Astrocyte of the cerebellum (primary cell): ENCODE measurements around the gene SERPINE1.
"Not testable (repeated sequence)": the region's sequence is repeated elsewhere in the genome, so short reads cannot be mapped to it uniquely, and the experiment has no call there.

Experiments used
- DNase-seq: peaks from one replicate; pipeline ENCODE4 v3.0.0-alpha.2; 2011; ENCODE audit warnings: low read depth
- H3K4me3 ChIP-seq: 2 replicates; pipeline ENCODE4 v1.5.1; 2011; ENCODE audit warnings: mild to moderate bottlenecking, low read depth, low read length, moderate library complexity
- in situ Hi-C: cut with HindIII; loops from 2 replicates; pipeline ENCODE4 v1.10.0; 2017; ENCODE audit warnings: low sequenced_read_pairs
- TF ChIP-seq, protein P1 (sequence below): IDR thresholded peaks from 2 replicates; pipeline ENCODE4 v1.5.1; 2012; ENCODE audit warnings: low read length, low read depth, moderate library complexity, mild to moderate bottlenecking; ENCODE audit errors: missing control alignments

SERPINE1 gene

DNA sequence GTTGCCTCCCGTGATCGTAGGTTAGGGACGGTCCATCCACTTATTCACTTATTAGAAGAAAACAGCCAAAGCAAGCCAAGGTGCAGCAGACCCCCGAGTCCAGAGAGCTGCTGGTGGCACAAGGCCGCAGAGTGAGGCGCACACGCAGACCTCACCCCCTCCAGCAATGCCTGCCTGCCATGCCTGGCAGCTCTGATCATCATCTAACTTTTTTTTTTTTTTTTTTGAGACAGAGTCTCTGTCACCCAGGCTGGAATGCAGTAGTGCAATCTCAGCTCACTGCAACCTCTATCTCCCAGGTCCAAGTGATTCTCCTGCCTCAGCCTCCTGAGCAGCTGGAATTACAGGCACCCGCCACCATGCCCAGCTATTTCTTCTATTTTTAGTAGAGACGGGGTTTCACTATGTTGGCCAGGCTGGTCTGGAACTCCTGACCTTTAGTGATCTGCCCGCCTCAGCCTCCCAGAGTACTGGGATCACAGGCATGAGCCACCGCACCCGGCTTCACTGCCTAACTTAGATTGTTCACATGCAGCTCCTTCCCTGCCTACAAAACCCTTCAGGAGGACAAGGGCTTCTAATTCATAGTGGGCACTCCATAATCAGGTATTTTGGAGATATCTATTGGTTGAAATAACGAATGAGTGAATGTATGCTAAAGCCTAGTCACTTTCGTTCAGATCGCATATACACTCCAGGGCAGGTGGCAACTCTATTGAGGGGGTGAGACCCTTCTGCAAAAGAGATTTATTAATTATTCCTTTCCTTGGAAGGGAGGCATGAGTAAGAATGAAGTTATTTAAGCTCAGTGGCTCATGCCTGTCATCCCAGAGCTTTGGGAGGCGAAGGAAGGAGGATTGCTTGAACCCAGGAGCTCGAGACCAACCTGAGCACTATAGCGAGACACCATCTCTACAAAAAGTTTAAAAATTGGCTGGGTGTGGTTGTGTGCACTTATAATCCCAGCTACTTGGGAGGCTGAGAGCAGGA lies 25.8 kb upstream of the SERPINE1 start:
- no peak overlapping the region for H3K4me3 ChIP-seq
- in situ Hi-C loops, result no loop called here
- TF ChIP-seq, protein P1, sequence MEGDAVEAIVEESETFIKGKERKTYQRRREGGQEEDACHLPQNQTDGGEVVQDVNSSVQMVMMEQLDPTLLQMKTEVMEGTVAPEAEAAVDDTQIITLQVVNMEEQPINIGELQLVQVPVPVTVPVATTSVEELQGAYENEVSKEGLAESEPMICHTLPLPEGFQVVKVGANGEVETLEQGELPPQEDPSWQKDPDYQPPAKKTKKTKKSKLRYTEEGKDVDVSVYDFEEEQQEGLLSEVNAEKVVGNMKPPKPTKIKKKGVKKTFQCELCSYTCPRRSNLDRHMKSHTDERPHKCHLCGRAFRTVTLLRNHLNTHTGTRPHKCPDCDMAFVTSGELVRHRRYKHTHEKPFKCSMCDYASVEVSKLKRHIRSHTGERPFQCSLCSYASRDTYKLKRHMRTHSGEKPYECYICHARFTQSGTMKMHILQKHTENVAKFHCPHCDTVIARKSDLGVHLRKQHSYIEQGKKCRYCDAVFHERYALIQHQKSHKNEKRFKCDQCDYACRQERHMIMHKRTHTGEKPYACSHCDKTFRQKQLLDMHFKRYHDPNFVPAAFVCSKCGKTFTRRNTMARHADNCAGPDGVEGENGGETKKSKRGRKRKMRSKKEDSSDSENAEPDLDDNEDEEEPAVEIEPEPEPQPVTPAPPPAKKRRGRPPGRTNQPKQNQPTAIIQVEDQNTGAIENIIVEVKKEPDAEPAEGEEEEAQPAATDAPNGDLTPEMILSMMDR, result no peak
- no peak for DNase-seq

DNA sequence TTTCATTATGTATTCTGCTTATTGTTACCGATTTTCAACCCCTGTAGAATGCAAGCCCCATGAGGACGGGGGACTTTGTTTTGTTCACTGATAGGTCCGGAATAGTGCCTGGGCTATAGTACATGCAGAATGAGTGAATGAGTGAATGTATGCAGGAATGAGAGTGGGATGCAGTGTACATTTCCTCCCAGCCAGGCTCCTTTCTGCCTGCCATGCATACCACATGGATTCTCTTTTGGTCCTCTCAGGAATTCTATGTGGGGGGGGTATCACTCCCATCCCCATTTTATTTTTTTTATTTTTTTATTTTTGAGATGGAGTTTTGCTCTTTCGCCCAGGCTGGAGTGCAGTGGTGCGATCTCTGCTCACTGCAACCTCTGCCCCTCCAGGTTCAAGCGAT lies 24.9 kb upstream of the SERPINE1 start:
- DNase-seq, result no peak
- no peak overlapping the region for H3K4me3 ChIP-seq
- TF ChIP-seq, protein P1, result no peak
- in situ Hi-C loops, result no loop called here

DNA sequence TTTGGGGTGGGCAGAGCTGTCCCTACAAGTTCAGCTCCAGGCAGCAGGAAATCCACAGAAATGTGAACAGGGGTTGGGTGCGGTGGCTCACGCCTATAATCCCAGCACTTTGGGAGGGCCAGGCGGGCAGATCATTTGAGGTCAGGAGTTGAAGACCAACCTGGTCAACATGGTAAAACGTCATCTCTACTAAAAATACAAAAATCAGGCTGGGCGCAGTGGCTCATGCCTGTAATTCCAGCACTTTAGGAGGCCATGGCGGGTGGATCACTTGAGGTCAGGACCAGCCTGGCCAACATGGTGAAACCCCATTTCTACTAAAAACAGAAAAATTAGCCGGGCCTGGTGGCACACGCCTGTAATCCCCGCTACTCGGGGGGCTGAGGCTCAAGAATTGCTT lies 23.2 kb upstream of the SERPINE1 start:
- H3K4me3 ChIP-seq, in situ Hi-C loops: not testable (repeated sequence)

DNA sequence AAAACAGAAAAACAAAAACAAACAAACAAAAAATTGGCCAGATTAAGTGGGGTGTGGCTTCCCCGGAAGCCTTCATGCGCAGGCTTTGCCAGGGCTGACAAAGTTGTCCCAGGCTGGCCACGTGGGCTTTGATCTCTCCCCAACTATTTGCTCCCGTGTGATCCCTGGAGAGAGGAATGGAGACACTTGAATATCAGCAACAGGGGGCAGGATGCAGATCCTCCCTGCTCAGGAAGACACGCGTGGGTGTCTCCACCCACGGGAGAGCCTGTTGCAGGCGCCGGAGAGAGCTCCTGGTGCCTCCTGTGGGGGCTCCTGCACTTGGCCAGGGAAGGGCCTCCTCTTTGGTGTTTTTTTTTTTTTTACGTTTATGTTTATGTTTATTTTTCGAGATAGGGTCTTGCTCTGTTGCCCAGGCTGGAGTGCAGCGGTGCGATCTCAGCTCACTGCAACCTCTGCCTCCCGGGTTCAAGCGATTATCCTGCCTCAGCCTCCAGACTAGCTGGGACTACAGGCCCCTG lies 22.7 kb upstream of the SERPINE1 start:
- in situ Hi-C loops, result no loop called here
- no peak overlapping the region for H3K4me3 ChIP-seq
- no peak for DNase-seq
- TF ChIP-seq, protein P1, result no peak

More for the DNA sequence above, 23.2 kb upstream of the SERPINE1 start:
- DNase-seq, result not testable (repeated sequence)

DNA sequence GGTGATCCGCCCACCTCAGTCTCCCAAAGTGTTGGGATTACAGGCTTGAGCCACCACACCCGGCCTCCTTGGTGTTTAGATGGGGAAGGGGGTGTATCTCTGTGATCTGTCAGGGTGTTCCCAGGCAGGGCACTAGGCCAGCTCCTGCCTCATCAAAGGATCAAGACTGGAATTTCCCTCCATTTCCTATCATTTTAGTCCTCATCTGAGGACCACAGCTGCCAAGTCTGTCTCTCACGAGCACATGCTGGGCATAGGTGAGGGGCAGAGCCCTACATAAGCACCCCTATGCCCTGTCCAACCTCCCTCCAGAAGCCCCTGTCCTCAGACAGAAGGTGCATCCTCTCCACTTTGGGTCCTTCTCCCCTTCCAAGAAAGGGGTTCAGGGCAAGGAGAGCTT lies 22.1 kb upstream of the SERPINE1 start:
- in situ Hi-C loops, result no loop called here

DNA sequence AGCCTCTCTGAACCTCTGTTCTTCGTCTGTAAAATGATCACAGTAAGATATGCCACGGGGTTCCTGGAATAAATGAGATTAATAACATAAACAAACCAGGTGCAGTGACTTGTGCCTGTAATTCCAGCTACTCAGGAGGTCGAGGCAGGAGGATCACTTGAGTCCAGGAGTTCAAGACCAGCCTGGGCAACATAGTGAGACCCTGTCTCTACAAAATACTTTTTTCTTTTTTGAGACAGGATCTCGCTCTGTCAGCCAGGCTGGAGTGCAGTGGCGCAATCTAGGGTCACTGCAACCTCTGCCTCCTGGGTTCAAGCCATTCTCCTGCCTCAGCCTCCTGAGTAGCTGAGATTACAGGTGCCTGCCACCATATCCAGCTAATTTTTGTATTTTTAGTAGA lies 21.7 kb upstream of the SERPINE1 start:
- DNase-seq, in situ Hi-C loops, H3K4me3 ChIP-seq: not testable (repeated sequence)

More for the DNA sequence above, 22.1 kb upstream of the SERPINE1 start:
- TF ChIP-seq, protein P1, result no peak
- no peak for DNase-seq
- no peak overlapping the region for H3K4me3 ChIP-seq

DNA sequence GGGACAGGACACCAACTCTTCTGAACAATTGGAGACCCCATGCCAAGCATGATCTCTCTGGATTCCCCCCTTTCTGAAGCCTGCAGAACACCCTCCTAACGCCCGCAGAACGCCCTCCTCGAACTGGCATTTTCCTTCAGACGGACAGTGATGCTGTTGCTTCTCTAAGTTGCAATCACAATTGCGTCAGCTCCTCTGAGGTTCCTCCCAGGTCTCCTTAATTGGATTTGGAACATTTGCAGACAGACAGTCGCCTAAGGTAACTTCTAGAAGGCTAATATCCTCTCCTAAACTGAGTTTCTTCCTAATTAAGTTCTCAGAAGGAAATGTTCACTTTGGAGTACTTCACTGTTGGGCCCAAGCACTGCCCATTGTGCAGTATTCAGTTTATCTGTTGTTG lies 20.5 kb upstream of the SERPINE1 start:
- in situ Hi-C loops, result no loop called here
- TF ChIP-seq, protein P1, result no peak
- no peak overlapping the region for H3K4me3 ChIP-seq
- DNase-seq, result no peak
